Testis (tissue), 2 donors: Measurements from ENCODE around the gene CREBBP.

Source experiments
- POLR2A ChIP-seq: fragments of 450-650 bp; IDR thresholded peaks from one replicate; pipeline ENCODE4 v1.6.1; 2017; ENCODE audit warnings: antibody characterized with exemption, mild to moderate bottlenecking, moderate library complexity
- TF ChIP-seq, protein P1 (sequence below), 3 experiments: fragments of 450-650 bp in 2 of 3; fragments of 200-600 bp in 1 of 3; sonication (generic) in 1 of 3; IDR thresholded peaks; one replicate each; pipeline ENCODE4 v1.5.1; 2016 to 2019; ENCODE audit warnings: antibody characterized with exemption in 3 of 3, mild to moderate bottlenecking in 2 of 3, moderate library complexity in 1 of 3

DNA sequence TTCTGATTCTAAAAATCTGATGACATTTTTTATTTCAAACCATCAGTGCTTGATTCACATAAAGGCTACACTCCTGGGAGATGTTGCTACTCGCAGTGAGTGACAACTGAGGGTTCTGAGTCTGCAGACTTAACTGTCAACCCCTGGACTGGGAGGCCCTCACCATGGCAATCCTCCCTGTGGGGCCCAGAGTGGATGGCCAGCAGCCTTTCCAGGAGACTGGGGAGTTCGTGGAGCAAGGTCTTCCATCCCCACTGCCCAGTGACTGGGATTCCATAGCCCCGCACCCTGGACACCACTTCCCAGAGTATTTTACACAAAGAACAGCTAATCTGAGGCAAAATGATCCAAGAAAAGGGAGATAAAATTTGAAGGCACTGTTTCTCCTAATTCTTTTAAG, 59.3 kb downstream of the CREBBP start:
- TF ChIP-seq, protein P1, sequence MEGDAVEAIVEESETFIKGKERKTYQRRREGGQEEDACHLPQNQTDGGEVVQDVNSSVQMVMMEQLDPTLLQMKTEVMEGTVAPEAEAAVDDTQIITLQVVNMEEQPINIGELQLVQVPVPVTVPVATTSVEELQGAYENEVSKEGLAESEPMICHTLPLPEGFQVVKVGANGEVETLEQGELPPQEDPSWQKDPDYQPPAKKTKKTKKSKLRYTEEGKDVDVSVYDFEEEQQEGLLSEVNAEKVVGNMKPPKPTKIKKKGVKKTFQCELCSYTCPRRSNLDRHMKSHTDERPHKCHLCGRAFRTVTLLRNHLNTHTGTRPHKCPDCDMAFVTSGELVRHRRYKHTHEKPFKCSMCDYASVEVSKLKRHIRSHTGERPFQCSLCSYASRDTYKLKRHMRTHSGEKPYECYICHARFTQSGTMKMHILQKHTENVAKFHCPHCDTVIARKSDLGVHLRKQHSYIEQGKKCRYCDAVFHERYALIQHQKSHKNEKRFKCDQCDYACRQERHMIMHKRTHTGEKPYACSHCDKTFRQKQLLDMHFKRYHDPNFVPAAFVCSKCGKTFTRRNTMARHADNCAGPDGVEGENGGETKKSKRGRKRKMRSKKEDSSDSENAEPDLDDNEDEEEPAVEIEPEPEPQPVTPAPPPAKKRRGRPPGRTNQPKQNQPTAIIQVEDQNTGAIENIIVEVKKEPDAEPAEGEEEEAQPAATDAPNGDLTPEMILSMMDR (IDR thresholded peaks at IDR 0.05), result no peak
- no peak for TF ChIP-seq POLR2A
